NCI-H2196 treated with DMSO at 0.1 percent for 48 hours (cell line): ENCODE results near the gene TRIM26.
"Not testable (repeated sequence)": the region's sequence is repeated elsewhere in the genome, so short reads cannot be mapped to it uniquely, and the experiment has no call there.

Experiments
- DNase-seq: peaks from one replicate; lab custom pipeline; 2025; ENCODE audit not compliant: unreplicated experiment; lab: John Stamatoyannopoulos, UW

The TRIM26 gene

DNA sequence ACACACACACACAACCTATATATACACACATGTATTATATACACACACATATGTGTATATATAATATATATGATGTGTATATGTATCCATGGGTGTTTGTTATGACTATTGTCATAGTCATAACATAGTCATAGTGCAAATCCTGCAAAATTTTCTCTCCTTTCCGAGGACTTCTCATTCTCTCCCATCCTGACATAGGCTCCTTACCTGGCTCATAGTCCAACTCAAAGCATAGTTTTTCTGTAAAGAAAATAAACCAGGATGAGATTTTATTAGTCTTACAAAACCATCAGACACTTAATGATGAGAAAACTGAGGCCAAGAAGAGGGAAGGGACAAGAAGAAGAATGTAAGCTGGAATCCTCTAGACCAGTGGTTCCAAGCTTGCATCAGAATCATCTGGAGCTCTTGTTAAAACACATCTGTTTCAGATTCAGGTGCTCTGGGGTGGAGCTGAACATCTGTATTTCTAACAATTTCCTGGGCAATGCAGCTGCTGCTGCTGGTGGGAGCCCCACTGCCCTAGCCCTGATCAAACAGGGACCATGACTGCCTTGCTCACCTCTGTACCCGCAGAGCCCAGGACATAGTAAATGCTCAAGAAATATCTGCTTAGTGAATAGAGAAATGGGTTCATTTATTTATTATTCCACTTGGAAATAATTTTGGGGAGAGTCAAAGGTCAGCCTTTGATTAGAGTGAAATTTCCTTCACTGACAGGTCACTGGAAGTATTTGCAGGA lies 57.5 kb downstream of the TRIM26 start:
- no peak for DNase-seq

DNA sequence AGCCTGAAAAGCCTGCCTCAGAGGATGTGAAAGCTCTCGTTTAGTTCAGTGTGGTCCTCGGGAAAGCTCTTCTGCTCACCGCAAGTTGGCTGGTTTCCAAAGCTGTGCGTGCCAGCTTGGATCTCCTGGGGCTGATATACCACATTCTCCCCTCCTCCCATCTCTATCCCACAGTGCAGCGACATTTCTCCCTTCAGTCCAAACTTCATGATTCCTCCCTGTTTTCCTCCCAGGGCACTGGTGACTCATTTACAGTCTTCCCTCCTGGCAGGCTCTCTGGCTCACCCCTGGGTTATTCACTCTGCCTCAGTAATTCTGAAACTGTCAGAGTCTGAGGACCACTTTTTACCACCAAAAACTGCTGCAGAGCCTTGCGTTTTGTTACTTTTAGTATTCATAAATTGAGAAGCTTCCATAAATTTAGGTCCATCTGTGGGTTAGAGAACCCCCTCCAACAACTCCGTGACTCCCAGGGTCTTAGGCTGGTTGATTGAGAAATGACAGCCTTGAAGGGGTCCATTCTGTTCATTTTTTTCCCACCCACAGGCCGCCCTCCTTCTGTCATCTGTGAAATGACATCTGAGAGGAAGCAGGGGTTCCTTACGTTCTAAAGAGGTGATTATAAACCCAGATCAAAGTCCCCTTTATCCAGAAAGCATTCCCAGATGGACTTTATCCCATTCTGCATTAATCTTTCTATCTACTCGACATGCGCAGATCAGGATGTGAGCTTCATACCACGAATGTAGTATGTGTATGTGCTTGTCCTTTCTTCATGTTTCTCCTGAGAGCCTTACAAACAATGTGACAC lies 58.3 kb downstream of the TRIM26 start:
- DNase-seq, result no peak

DNA sequence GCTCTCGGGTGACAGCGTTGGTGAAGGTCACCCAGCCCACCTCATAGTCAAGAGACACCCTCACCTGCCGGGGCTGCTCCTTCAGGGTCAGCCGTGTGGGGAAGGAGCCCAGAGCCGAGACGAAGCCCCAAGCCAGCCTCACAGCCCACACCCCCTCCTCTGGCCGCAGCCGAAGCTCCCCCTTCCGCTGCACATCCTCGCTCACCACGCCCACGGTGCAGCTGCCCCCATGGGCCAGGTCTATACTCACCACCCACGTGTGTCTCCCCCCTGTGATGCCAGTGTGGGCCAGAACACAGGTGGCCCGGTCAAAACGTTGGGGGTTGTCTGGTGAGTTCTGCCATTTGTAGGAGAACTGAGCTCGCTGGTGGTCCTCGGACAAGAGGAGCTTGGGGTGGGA lies 59.1 kb downstream of the TRIM26 start:
- no peak for DNase-seq

DNA sequence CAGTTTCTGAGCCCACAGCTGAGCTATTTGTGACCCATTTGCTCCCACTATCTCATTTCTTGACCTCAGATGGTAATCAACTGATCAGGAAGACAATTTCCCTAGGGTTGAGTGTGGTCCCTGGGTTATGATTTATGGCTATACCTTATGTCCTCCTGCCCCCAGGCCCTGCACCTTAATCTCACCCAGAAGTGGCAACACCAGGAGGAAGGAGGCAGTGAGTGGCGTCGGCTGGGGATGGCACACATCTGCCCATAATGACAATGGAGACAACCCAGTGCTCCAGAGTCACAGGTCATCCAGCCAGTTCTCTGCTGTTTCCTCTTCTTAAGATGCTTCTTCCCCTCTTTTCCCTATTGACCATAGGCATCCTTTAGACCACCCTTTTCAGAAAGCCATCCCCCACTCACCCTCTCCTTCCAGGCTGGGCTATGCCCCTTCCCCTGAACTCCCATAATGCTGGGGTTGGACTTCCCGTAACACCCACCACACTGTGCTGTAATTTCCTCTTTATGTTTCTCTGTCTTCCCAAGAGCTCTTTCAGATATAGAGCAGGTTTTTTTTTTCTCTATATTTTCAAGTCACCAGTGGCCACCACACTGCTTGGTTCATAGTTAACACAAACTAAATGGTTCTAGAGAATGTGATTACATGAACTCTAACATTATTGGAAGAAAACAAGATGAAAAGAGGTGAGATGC lies 60.1 kb downstream of the TRIM26 start:
- DNase-seq, result no peak

DNA sequence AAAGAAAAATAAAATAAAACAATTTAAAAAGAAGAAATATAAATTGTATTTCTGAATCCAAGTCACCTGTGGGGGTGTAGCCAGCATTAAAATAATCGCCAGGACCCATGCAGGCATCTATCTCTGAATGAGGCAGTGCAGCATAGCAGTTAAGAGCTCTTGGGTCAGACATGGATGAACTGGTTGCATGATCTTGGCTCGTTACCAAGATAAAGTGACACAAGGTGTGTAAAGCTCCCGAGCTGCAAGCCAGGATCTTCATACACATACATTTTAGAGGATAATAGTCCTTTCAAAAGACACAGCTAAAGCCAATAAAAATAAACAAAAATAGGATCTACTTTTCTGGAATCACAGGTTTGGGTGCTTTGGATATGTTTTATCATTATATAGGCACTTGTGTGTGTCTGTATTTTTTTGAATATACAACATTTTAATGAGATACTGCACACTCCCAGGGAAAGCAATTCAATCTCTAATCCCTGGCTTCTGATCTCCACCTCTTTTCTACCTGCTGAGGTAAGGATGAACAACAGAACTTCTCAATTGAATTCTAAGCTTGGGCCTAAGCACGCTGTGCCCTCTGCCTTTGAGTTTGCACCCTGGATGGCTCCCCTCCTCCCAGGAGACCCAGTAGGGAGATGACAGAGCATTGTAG lies 61.1 kb downstream of the TRIM26 start:
- DNase-seq, result no peak

DNA sequence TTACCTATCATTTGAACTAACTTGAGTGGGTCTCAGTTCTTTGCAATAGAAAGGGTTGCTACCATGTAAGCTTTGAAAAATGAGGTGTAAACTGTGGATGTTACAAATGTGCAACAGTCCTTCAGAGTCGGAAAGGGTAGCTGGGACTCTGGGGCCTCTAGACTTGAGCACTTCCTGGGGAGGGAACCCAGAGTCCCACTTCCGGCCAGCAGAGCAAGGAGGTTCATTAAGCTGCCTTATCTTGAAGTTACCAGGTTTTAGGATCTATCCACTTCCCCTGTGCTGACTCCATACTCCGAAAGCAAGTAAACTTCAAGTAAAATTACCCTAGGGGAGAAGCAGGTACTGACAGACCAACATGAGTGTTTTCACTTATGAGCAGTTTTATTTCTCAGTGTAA lies 61.6 kb downstream of the TRIM26 start:
- DNase-seq, result no peak

DNA sequence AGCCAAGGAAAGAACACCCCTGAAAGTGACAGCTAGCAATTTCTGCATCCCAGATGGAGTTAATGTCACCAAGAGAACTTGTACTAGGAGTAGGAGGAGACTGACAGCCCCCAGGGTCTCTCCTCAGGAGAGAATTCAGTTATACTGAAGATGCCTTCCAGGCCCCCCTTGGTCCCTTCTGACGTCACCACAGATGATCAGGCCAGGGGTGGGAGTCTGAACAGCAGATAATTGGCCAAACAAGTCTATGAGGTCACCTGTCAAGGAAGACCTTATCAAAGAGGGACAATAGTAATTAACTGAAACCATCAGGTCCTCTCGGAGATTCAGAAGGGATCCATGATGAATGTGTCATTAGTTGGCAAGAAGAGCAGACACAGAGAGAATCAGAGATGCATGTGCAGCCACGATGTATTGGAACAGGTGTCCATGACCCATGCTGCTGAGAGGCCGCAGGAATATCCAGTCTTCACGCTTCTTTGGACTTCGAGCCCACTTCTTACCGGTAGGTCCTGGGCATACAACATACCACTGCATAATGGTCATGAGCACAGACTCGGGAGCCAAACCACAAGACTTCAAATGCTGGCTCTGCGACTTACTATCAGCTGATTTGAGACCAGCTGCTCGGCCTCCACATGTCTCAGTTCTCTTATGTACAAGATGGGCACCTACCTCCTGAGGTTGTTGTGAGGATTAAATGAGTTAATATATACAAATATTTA lies 62.4 kb downstream of the TRIM26 start:
- DNase-seq, result no peak

DNA sequence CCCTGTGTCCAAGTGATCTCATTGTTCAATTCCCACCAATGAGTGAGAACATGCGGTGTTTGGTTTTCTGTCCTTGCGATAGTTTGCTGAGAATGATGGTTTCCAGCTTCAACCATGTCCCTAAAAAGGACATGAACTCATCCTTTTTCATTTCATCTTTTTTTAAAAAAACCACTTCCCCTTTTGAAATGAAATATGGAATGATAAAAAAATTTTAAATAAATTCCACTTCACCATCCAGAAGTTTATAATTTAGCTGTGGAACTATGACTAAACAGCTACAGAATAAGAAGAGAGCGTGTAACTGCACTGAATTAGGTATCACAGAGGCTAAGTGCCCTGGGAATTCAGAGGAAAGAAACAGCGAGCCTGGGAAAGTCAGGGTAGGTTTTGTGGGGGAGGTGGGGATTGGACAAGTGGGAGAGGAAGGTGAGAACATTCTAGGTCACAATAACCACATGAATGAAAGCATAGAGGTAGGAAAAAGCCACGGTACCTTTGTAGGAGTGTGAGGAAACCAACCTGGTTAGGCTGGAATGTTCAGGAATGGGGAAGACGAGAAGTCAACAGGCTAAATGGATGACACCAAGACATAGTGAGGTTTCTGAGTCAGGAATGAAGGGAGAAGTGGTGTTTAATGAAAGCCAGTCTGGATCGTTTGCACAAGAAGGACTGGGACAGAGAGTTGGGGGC lies 63.2 kb downstream of the TRIM26 start:
- DNase-seq, result no peak

DNA sequence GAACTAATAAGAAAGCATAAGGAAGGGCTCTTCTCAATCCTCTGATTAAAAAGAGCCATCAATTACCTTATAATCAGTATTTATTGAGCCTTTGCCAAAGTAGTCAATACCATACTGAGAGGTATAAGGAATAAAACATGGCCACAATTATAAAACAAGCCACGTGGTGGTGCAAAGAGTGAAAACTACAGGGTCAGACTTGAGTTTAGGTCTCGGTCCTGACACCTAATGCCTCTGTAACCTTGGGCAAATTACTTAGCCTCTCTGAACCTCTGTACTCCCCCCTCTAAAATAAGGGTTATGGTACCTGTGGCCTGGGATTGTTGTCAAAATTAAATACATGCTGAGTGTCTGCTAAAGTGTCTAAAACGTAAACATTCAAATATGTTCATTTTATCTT lies 64.0 kb downstream of the TRIM26 start:
- no peak for DNase-seq

DNA sequence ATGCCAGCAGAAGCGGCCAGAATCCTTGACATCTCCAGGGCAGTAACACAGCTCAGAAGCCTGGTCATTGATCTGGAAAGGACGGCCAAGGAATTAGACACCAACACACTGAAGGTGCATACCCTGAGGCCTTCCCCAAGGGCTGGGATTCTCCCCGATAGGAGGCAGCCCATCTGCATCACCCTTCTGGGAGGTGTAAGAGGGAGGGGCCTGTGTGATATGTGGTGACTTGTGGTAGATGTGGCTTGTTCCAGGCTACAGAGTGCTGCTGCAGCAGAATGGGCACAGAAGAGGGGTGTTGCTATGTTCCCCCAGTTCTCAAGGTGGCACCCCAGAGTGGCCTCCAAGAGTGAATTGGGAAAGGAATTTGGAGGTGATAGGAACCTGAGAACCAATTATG lies 66.1 kb downstream of the TRIM26 start:
- DNase-seq, result no peak

DNA sequence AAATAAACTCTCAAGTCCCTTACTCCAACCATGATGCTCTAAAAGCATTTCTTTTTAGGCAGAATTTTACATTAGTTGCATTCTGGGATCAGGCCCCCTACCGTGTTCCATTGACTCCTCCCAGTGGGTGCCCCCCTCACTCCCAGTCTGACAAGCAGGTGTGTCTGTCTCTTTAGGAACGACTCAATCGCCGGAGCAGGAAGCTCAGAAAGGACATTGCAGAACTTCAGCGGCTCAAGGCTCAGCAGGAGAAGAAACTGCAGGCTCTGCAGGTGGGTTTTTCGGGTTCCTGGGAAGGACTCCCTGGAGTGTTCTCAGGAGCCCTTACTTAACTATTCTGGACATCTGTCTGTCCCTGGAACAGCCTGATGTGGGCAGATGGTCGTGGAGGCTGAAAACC lies 67.4 kb downstream of the TRIM26 start:
- DNase-seq, result no peak

DNA sequence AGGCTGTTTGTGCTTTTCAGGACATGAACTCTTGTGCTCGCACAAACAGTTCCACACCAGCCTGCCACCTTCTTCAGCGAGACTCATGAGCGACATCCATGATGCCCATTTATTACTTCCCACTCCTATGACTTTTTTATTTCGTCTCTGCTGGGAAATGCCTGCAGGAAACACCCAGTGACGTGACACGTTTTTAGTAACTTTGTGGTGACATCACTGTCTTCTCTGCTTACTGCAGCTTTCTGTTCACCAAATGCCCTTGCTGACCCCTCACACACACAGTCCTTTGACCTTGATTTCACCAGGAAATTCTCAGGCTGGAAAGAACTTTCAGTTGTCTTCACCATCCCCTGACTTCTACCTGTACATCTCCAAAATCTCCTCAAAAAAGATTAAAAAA lies 68.4 kb downstream of the TRIM26 start:
- DNase-seq, result no peak

DNA sequence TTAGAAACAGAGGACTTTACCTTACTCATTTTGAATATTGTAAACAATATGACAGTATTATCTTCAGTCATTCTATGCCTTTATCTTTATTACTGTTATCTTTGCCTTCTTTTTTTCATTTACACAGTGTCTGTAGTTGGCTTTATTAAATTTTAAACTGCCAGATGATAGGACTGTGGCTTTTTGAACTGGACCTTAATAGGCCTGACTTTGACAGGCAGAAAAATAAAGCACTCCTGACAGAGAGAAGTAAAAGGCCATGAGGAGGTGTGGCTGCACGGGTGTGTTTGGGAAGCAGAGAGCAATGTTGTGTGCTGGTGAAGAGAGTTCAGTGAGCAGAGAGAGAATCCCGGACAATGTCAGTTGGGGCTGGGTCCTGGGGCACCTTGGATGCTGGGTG lies 69.4 kb downstream of the TRIM26 start:
- DNase-seq, result no peak

DNA sequence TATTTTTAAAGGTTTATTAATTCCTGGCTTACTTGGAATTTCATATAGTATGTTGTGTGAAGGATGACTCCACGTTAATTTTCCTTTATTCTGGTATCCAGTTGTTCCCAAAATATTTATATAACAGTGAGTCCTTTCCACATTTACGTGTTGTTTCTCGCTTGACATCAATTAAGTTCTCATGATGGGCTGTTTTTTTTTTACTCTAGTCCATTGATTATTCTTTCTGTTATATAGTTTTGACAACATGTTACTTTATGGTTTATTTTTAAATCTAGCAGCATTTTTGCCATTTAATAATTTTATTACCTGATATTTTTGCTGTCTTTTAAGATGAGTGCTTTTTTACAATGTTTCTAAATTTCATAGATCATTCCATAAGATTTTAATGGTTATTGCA lies 70.5 kb downstream of the TRIM26 start:
- no peak for DNase-seq

DNA sequence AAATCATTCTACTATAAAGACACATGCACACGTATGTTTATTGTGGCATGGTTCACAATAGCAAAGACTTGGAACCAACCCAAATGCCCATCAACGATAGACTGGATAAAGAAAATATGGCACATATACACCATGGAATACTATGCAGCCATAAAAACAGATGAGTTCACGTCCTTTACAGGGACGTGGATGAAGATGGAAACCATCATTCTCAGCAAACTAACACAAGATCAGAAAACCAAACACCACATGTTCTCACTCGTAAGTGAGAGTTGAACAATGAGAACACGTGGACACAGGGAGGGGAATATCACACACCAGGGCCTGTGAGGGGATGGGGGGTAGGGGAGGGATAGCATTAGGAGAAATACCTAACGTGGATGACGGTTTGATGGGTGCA lies 73.0 kb downstream of the TRIM26 start:
- not testable (repeated sequence) for DNase-seq

DNA sequence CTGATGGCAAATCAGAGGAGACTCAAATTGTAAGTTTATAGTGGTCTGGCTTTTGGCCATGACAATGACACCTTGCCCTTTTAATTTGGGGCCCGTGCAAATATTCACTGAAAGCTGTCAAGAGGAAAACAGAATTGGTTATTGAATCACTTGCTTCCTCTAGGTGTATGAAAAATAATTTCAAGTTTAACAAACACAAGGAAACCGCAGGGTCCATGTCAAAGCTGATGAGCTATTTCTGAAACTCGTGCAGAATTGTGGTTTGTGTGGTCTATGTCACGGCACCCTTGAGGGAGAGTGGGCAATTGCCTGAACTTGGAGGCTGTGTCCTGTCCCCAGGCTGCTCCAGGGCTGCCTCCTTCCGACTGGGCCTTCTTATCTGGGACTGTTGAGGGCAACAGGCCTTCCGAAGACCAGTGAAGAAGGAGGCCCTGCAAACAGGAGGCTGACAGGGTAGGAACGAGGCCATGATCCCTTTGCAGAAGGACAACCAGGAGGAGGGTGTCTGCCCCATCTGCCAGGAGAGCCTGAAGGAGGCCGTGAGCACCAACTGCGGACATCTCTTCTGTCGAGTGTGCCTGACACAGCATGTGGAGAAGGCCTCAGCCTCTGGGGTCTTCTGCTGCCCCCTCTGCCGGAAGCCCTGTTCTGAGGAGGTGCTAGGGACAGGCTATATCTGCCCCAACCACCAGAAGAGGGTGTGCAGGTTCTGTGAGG lies 76.5 kb downstream of the TRIM26 start:
- no peak for DNase-seq

DNA sequence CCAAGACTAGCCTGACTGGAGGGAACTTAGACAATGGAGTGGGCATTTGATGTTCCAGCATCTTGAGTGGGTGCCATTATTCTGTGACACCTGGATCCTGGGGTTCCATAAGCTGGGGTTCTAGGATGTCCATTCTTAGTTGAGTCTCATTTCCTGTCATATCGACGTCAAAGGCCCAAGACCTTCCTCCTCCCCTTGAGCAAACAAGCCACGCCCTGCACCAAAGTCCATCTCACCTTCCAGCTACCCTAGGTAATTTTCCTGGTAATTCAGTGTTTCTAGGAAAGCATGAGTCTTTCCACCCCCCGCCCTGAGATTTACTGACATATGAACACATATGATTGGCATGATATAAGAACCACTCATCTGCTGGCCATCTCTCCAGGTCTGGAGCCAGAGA lies 77.4 kb downstream of the TRIM26 start, which contains the start of gene TRIM40:
Gene TRIM40 (plus strand): TSS at position 384 of the 400 bp plus-strand sequence. CDS start 897 bp downstream, outside the sequence.
- no peak for DNase-seq

DNA sequence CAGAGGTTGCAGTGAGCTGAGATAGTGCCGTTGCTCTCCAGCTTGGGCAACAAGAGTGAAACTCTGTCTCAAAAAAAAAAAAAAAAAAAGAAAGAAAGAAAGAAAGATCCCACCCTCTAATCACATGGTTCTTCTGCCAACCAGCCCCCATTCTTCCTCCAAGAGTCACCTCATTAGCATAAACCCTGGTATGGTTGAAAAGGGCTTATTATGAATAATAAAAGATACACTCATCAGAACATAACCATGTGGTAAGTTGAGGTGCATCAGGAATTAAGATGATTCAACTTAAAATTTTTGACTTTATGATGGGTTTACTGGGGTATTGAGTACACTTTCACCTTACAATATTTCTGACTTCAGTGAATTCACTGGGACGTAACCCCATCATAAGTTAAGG lies 78.1 kb downstream of the TRIM26 start:
- DNase-seq, result no peak
